SHP77 (cell line): ENCODE results near the gene TEX13C.
"Not testable (repeated sequence)": the region's sequence is repeated elsewhere in the genome, so short reads cannot be mapped to it uniquely, and the experiment has no call there.

ENCODE experiments used
- DNase-seq, 2 experiments: peaks; one replicate each; lab custom pipeline; 2025; lab: John Stamatoyannopoulos, UW

The TEX13C gene

GRCh38 chrX:125319646-125320521, at the start of gene TEX13C:
Gene TEX13C (plus strand): TSS chrX:125319871. CDS start chrX:125320120, 249 bp downstream.
- no peak for DNase-seq

DNA sequence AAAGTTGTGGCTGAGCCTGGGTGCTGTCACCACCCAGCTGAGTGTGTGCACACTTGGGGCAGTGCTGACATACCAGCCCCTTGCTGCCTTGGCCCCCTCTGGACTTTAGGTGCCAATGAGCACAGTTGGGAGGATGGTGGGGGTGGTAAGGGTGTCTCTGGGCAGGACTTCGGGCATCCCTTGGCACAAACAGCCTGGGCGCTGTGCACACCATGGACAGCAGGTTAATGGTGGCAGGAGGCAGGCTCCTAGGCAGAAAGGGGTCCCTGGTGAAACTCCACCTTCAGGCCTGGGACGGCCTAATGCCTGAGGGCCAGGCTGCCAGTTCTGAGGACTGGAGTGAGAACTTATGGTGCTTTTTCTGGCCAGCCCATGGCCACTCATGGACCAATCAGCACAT, 32.4 kb upstream of the TEX13C start:
- DNase-seq, result no peak

- no peak for DNase-seq
These were observed 31.3 kb upstream of the TEX13C start for GRCh38 chrX:125288343-125288742.

- DNase-seq, result no peak
These were observed 30.5 kb upstream of the TEX13C start for GRCh38 chrX:125289209-125289608.

GRCh38 chrX:125289920-125290319, 29.8 kb upstream of the TEX13C start:
- DNase-seq, result no peak

DNA sequence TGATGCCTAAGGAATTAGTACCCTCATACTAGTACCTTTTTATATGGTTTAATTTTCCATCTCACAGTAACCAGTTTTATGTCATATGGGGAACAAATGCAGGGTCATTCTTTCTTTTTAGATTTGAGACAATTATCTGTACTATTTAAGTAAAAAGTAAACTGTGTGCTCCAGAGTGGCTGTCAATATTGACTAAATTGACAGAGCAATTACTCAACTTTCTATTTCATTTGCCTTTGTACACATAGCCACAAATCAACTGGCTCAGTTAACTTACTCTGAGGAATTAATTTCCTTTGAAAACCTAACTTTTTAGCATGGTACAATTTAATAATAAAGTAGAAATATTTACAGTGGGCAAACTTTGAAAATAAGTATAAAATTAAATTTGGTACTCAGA, 28.5 kb upstream of the TEX13C start:
- DNase-seq, result no peak

DNA sequence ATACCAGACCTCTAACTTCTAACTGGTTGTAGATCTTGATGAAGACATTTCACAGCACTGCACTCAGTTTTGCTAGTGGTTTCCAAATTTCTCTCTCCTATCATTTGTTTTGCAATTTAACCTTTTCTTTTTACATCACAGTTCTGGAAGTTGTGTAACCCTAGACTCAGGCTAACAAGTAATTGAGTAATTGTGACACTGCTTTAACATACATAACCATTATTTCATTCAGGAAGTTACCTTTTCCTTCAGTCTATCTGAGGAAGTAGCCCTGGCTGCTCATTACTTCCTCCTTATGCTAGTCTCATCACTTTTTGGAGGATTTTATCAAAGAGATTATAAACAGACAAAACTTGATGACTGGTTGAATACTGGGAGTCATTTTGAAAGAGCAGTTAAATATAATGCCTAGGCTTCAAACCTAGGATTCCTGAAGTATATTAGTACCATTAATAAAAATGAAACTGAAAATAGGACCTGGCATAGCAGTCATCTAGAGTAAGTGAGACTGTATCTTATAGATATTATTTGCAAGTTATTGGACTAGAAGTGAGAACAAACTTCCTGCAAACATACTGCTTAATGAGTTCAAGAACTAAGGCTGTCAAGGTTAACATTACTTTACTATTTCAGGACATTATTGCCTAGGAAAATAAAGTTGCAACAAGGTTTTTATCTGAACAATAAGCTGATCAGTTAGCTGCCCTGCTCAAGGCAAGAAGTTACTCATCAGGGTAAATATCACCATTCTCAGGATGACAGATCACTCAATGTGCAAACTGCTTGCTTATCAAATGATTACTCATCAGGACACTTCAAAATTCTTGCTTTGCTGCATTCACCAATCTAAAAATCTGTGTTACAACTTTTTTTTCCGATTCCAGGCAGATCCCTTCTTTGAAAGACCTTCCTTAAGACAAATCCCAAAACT, 25.6 kb upstream of the TEX13C start:
- no peak for DNase-seq

DNA sequence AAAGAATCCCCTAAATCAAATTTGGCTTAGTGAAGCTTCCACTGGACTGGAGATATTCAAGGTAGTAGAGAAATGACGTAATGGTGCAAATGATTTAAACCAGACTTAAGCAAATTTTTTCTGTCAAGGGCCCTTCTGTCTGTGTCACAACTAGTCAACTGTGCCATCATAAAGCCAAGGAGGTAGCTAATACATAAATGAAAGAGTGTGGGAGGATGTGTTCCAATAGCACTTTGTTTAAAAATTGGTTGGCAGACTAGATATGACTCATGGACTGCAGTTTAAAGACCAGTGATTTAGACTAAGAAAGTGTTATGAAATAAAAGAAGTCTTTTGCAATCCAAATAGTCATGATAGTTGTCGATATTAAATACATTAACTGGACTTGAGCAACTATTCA, 24.3 kb upstream of the TEX13C start:
- no peak for DNase-seq

- DNase-seq, result no peak
These were observed 20.8 kb upstream of the TEX13C start for GRCh38 chrX:125298871-125299270.

- no peak for DNase-seq
These were observed 13.3 kb upstream of the TEX13C start for GRCh38 chrX:125306335-125306866.

- no peak for DNase-seq
These were observed 11.0 kb upstream of the TEX13C start for GRCh38 chrX:125308653-125309052.

DNA sequence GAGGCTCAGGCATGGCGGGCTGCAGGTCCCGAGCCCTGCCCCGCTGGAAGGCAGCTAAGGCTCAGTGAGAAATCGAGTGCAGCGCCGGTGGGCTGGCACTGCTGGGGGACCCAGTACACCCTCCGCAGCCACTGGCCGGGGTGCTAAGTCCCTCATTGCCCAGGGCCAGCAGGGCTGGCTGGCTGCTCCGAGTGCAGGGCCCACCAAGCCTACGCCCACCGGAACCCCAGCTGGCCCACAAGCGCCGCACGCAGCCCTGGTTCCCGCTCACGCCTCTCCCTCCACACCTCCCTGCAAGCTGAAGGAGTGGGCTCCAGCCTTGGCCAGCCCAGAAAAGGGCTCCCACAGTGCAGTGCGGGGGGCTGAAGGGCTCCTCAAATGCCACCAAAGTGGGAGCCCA, 505 bp upstream of the TEX13C start:
- not testable (repeated sequence) for DNase-seq

- no peak for DNase-seq
These were observed 2.8 kb downstream of the TEX13C start for GRCh38 chrX:125322431-125322830.

GRCh38 chrX:125326599-125326998, 6.9 kb downstream of the TEX13C start:
- DNase-seq, result no peak

DNA sequence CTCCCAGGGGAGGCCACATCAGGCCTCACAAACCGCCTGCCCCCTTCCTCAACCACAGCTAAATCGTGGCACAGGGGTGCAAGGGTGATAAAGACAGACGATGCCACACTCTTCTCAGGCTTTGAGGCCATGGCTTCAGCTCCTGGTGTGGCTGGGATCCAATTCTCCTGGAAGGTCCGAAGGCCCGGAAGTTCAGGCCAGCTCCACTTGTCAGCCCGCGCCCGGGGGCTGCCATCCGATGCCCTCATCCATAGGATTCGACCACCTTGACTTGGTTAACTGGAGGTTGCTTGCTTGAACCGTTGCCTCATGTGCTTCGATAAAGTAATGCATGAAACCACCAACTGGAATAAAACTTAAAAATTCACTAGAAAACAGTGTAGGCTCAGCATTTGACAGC, 8.2 kb downstream of the TEX13C start:
- no peak for DNase-seq

DNA sequence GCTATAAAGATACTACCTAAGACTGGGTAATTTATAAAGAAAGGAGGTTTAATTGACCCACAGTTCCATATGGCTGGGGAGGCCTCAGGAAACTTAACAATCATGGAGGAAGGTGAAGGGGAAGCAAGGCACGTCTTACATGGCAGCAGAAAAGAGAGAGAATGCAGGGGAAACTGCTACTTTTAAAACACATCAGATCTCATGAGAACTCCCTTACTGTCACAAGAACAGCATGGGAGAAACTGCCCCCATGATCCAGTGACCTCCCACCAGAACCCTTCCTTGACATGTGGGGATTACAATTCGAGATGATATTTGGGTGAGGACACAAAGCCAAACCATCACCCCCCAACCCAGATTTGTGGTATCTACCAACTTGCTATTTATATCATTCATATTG, 13.9 kb downstream of the TEX13C start:
- DNase-seq, result no peak

- DNase-seq, result no peak
These were observed 20.8 kb downstream of the TEX13C start for GRCh38 chrX:125340490-125340889.

- DNase-seq, result no peak
These were observed 54.5 kb downstream of the TEX13C start for GRCh38 chrX:125374169-125374568.
